Gastrocnemius medialis (tissue), 4 donors: ENCODE measurements around the gene LPCAT1. TPM values are rescaled to one million over a fixed set of nuclear protein-coding genes. Genes with fewer than 3 reads are reported as not detected.

ENCODE experiments used
- ATAC-seq, 2 donors: fragments of 150-250 bp; one replicate each; pipeline ENCODE4 v1.9.1; 2016
- DNase-seq, 2 donors: peaks; one replicate each; pipeline ENCODE4 v3.0.0-alpha.2; 2019
- H3K27ac ChIP-seq, 4 donors: fragments of 200-600 bp; sonication (generic); 1 replicate in 1 of 4; 2 replicates in 3 of 4; pipeline ENCODE4 v1.5.1; 2016 to 2018; ENCODE audit warnings: mild to moderate bottlenecking in 2 of 4, moderate library complexity in 1 of 4
- H3K27me3 ChIP-seq, 3 donors: fragments of 200-600 bp; sonication (generic) in 2 of 3; 1 replicate in 1 of 3; 2 replicates in 2 of 3; pipeline versions ENCODE4 v1.5.1 to v1.6.0; 2016 to 2019; ENCODE audit warnings: mild to moderate bottlenecking in 1 of 3, moderate library complexity in 1 of 3
- H3K36me3 ChIP-seq, 2 donors: fragments of 200-600 bp; sonication (generic) in 1 of 2; one replicate each; pipeline ENCODE4 v1.5.1; 2017 to 2018
- H3K4me1 ChIP-seq, 2 donors: fragments of 200-600 bp; sonication (generic) in 1 of 2; one replicate each; pipeline ENCODE4 v1.5.1; 2016 to 2017; ENCODE audit warnings: mild to moderate bottlenecking in 2 of 2
- H3K4me3 ChIP-seq, 4 donors: fragments of 200-600 bp; sonication (generic) in 3 of 4; 1 replicate in 1 of 4; 2 replicates in 3 of 4; pipeline ENCODE4 v1.5.1; 2016 to 2019; ENCODE audit warnings: mild to moderate bottlenecking in 2 of 4
- H3K9me3 ChIP-seq, 3 donors: fragments of 200-600 bp; sonication (generic) in 2 of 3; 1 replicate in 1 of 3; 2 replicates in 2 of 3; pipeline ENCODE4 v1.5.1; 2016 to 2019
- POLR2A ChIP-seq, 2 donors: fragments of 450-650 bp; IDR thresholded peaks; one replicate each; pipeline ENCODE4 v1.6.1; 2017; ENCODE audit warnings: antibody characterized with exemption in 2 of 2, mild to moderate bottlenecking in 2 of 2, moderate library complexity in 2 of 2
- in situ Hi-C, 4 donors: fragments of 200-750 bp; cut with MboI; loops; one replicate each; pipeline versions ENCODE4 v1.15.0 to v1.8.0; 2017; ENCODE audit warnings: low sequenced_read_pairs in 4 of 4
- intact Hi-C: fragments of 100-400 bp; cut with DNase I; formaldehyde crosslinking; loops from one replicate; pipeline ENCODE4 v1.15.1; 2023; ENCODE audit warnings: low total_unique reads
- total RNA-seq, 4 donors: library from RNA; depleted of rRNA; stranded (reverse); fragments of >200 nt; gene quantifications; one replicate each; pipeline versions ENCODE4 v1.1.0 to v1.2.3, GENCODE V29; 2016
- TF ChIP-seq, protein P1 (sequence below), 5 experiments: fragments of 450-650 bp in 3 of 5; fragments of 200-600 bp in 2 of 5; sonication (generic) in 2 of 5; IDR thresholded peaks in 4 of 5; conservative IDR thresholded peaks in 1 of 5; 1 replicate in 4 of 5; 2 replicates in 1 of 5; pipeline ENCODE4 v1.5.1; 2016 to 2019; ENCODE audit warnings: antibody characterized with exemption in 5 of 5, mild to moderate bottlenecking in 3 of 5, moderate library complexity in 3 of 5

Gene LPCAT1
- total RNA-seq, 4 donors from 2014 or later, result 1.4 to 9.2 (median 4.2) TPM

DNA sequence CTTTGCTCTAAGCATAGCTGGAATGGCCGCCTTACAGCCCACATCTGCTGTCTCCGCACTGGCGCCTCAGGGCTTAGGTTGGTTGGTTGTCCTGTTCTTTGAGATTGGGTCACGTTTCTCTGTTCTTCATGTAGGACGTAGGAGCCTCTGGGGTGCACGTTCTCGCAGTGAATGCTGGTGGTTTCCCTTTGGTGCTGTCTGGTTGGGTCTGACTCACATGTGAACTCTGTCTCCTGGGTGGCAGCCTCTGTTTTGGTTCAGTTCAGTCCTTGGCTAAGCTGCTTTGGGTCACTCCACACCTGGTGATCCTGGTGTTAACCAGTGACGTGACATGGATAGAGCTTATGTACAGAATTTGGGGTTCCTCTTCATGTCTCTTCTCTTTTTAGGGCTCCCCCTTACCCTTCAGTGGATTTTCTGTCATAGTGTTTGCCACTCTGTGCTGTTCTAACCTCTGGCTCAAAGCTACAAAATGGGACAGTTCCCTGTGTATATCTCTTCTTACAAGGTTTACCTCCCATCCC, 12.6 kb upstream of the LPCAT1 start:
- DNase-seq, result no peak
- H3K9me3 ChIP-seq, result no peaks in the 10 kb centered on the region
- no peaks in the 10 kb centered on the region for H3K27me3 ChIP-seq
- in situ Hi-C loops (no loop called here), intact Hi-C loops (no loop called here)
- no peak for ATAC-seq
- TF ChIP-seq, protein P1, sequence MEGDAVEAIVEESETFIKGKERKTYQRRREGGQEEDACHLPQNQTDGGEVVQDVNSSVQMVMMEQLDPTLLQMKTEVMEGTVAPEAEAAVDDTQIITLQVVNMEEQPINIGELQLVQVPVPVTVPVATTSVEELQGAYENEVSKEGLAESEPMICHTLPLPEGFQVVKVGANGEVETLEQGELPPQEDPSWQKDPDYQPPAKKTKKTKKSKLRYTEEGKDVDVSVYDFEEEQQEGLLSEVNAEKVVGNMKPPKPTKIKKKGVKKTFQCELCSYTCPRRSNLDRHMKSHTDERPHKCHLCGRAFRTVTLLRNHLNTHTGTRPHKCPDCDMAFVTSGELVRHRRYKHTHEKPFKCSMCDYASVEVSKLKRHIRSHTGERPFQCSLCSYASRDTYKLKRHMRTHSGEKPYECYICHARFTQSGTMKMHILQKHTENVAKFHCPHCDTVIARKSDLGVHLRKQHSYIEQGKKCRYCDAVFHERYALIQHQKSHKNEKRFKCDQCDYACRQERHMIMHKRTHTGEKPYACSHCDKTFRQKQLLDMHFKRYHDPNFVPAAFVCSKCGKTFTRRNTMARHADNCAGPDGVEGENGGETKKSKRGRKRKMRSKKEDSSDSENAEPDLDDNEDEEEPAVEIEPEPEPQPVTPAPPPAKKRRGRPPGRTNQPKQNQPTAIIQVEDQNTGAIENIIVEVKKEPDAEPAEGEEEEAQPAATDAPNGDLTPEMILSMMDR (IDR thresholded peaks at IDR 0.05 in 4 of 5, conservative IDR thresholded peaks at IDR 0.05 in 1 of 5), result no peak
- no peak for TF ChIP-seq POLR2A (IDR thresholded peaks at IDR 0.05)
- H3K4me1 ChIP-seq, result no peaks in the 10 kb centered on the region
- H3K36me3 ChIP-seq, result no peaks in the 10 kb centered on the region
- H3K27ac ChIP-seq, result no peak overlapping the region
- H3K4me3 ChIP-seq, result peak overlapping the region; percentile 12 to 29 (median 19)

GRCh38 chr5:1535646-1536045, 11.9 kb upstream of the LPCAT1 start:
- intact Hi-C loops (no loop called here), in situ Hi-C loops (no loop called here)
- no peaks in the 10 kb centered on the region for H3K9me3 ChIP-seq
- no peaks in the 10 kb centered on the region for H3K4me1 ChIP-seq
- no peak overlapping the region for H3K4me3 ChIP-seq
- no peak for TF ChIP-seq POLR2A (IDR thresholded peaks at IDR 0.05)
- TF ChIP-seq, protein P1 (IDR thresholded peaks at IDR 0.05 in 4 of 5, conservative IDR thresholded peaks at IDR 0.05 in 1 of 5), result no peak
- ATAC-seq, result no peak
- DNase-seq, result no peak
- H3K36me3 ChIP-seq, result no peaks in the 10 kb centered on the region
- no peak overlapping the region for H3K27ac ChIP-seq
- H3K27me3 ChIP-seq, result no peaks in the 10 kb centered on the region

GRCh38 chr5:1532384-1532783, 8.6 kb upstream of the LPCAT1 start:
- Histone ChIP-seq H3K27ac (no peak overlapping the region), H3K4me1 (no peaks in the 10 kb centered on the region), H3K27me3 (no peaks in the 10 kb centered on the region), H3K4me3 (no peak overlapping the region), H3K9me3 (no peaks in the 10 kb centered on the region), H3K36me3 (no peaks in the 10 kb centered on the region)
- no peak for ATAC-seq
- no peak for DNase-seq
- TF ChIP-seq, protein P1 (IDR thresholded peaks at IDR 0.05 in 4 of 5, conservative IDR thresholded peaks at IDR 0.05 in 1 of 5), result no peak
- in situ Hi-C loops (no loop called here), intact Hi-C loops (no loop called here)

- intact Hi-C loops, result no loop called here
Observed at GRCh38 chr5:1529498-1529897, 5.7 kb upstream of the LPCAT1 start.

More at GRCh38 chr5:1529498-1529897, 5.7 kb upstream of the LPCAT1 start:
- ATAC-seq, result no peak
- H3K4me3 ChIP-seq, result no peak overlapping the region
- no peaks in the 10 kb centered on the region for H3K36me3 ChIP-seq
- no peak for DNase-seq
- no peak overlapping the region for H3K27ac ChIP-seq
- in situ Hi-C loops, result no loop called here
- H3K9me3 ChIP-seq, result no peaks in the 10 kb centered on the region
- TF ChIP-seq, protein P1 (IDR thresholded peaks at IDR 0.05 in 4 of 5, conservative IDR thresholded peaks at IDR 0.05 in 1 of 5), result no peak
- no peaks in the 10 kb centered on the region for H3K27me3 ChIP-seq
- no peaks in the 10 kb centered on the region for H3K4me1 ChIP-seq
